ENCODE results near the gene ARHGAP24.

The ARHGAP24 gene

GRCh38 chr4:85520765-85521749, 46.1 kb downstream of the ARHGAP24 start:
- DNase-seq = peak; percentile 3

- no peak for DNase-seq
Measured at GRCh38 chr4:85522277-85522676, 47.3 kb downstream of the ARHGAP24 start.

GRCh38 chr4:85522836-85523235, 47.9 kb downstream of the ARHGAP24 start:
- peak; percentile 13 for DNase-seq

- no peak for DNase-seq
Measured at GRCh38 chr4:85527815-85528214, 52.9 kb downstream of the ARHGAP24 start.

- DNase-seq = no peak
Measured at GRCh38 chr4:85531560-85532341, 56.8 kb downstream of the ARHGAP24 start.

- no peak for DNase-seq
Measured at GRCh38 chr4:85534120-85534519, 59.2 kb downstream of the ARHGAP24 start.

- DNase-seq = peak; percentile 63
Measured at GRCh38 chr4:85543832-85544231, 68.9 kb downstream of the ARHGAP24 start.

- DNase-seq = no peak
Measured at GRCh38 chr4:85544751-85545150, 69.8 kb downstream of the ARHGAP24 start.

GRCh38 chr4:85548116-85548515, 73.2 kb downstream of the ARHGAP24 start:
- DNase-seq = peak; percentile 2

- no peak for DNase-seq
Measured at GRCh38 chr4:85548841-85549240, 73.9 kb downstream of the ARHGAP24 start.

- no peak for DNase-seq
Measured at GRCh38 chr4:85555206-85555605, 80.3 kb downstream of the ARHGAP24 start.

- no peak for DNase-seq
Measured at GRCh38 chr4:85556283-85556682, 81.3 kb downstream of the ARHGAP24 start.

- DNase-seq = no peak
Measured at GRCh38 chr4:85557016-85557901, 82.3 kb downstream of the ARHGAP24 start.

GRCh38 chr4:85565761-85566480, 91.0 kb downstream of the ARHGAP24 start:
- peak; percentile 77 for DNase-seq

GRCh38 chr4:85569730-85570299, 94.9 kb downstream of the ARHGAP24 start:
- no peak for DNase-seq

GRCh38 chr4:85570388-85570787, 95.4 kb downstream of the ARHGAP24 start:
- no peak for DNase-seq

- DNase-seq = no peak
Measured at GRCh38 chr4:85571008-85571407, 96.1 kb downstream of the ARHGAP24 start.

- DNase-seq = peak; percentile 29
Measured at GRCh38 chr4:85573270-85573669, 98.3 kb downstream of the ARHGAP24 start.

- DNase-seq = no peak
Measured at GRCh38 chr4:85577307-85577706, 102.4 kb downstream of the ARHGAP24 start.

- no peak for DNase-seq
Measured at GRCh38 chr4:85579942-85580341, 105.0 kb downstream of the ARHGAP24 start.

- DNase-seq = no peak
Measured at GRCh38 chr4:85580489-85580888, 105.5 kb downstream of the ARHGAP24 start.

GRCh38 chr4:85587952-85588351, 113.0 kb downstream of the ARHGAP24 start:
- DNase-seq = no peak
